Adrenal gland (tissue), 12 donors: ENCODE measurements around the gene FAM234A. TPM values are rescaled to one million over a fixed set of nuclear protein-coding genes. Genes with fewer than 3 reads are reported as not detected.
A peak's percentile ranks its signal among the peaks of the same experiment; 100 is the strongest.

Source experiments
- DNase-seq, 7 donors: peaks; one replicate each; pipeline ENCODE4 v3.0.0-alpha.2; 2019 to 2020
- H3K27ac ChIP-seq, 5 donors: fragments of 200-600 bp; sonication (generic) in 4 of 5; 1 replicate in 3 of 5; 2 replicates in 2 of 5; pipeline versions ENCODE4 v1.5.1 to v1.8.0; 2016 to 2020; ENCODE audit warnings: mild to moderate bottlenecking in 1 of 5
- H3K27me3 ChIP-seq: fragments of 200-600 bp; 2 replicates; pipeline ENCODE4 v1.8.0; 2021
- H3K36me3 ChIP-seq, 2 donors: fragments of 200-600 bp; replicated peaks in 1 of 2; 1 replicate in 1 of 2; 2 replicates in 1 of 2; pipeline versions ENCODE4 v1.5.1 to v1.8.0; 2018 to 2022
- H3K4me1 ChIP-seq, 2 donors: fragments of 200-600 bp; replicated peaks in 1 of 2; 1 replicate in 1 of 2; 2 replicates in 1 of 2; pipeline versions ENCODE4 v1.5.1 to v1.8.0; 2018 to 2021
- H3K4me3 ChIP-seq, 4 donors: fragments of 200-600 bp; sonication (generic) in 3 of 4; one replicate each; pipeline ENCODE4 v1.5.1; 2016 to 2018
- H3K9me3 ChIP-seq, 3 donors: fragments of 200-600 bp; sonication (generic) in 1 of 3; replicated peaks in 1 of 3; 1 replicate in 2 of 3; 2 replicates in 1 of 3; pipeline versions ENCODE4 v1.5.1 to v1.8.0; 2016 to 2021
- POLR2A ChIP-seq, 2 donors: fragments of 450-650 bp; IDR thresholded peaks; one replicate each; pipeline ENCODE4 v1.6.1; 2017; ENCODE audit warnings: antibody characterized with exemption in 2 of 2, mild to moderate bottlenecking in 2 of 2, moderate library complexity in 1 of 2
- WGBS, 4 donors: extraction: QIAGEN DNeasy Blood & Tissue Kit in 2 of 4; methylation state at CpG; one replicate each; pipeline versions ENCODE4 v1.1.5 to v1.1.7; 2013 to 2017; 5-methylcytosine and 5-hydroxymethylcytosine counted together
- intact Hi-C, 2 donors: fragments of 100-400 bp; cut with DNase I; formaldehyde crosslinking; loops; one replicate each; pipeline versions ENCODE4 v1.14.1 to v1.15.0; 2022 to 2023
- polyA plus RNA-seq, 3 donors: library from polyadenylated mRNA; stranded (reverse); fragments of 200-250 nt in 2 of 3; fragments of 350-450 nt in 1 of 3; fragmentation: Illumina TruSeq in 1 of 3; extraction: RNeasy Lipid Tissue Mini Kit (QIAGEN cat#74804) in 1 of 3; gene quantifications; one replicate each; pipeline ENCODE4 v1.2.3, GENCODE V29; 2013 to 2014
- total RNA-seq, 9 donors: library from RNA; depleted of rRNA in 4 of 9; stranded (reverse); fragments of >200 nt in 4 of 9; fragments of 120-200 nt in 1 of 9; fragmentation: NEBNext Ultra II Directional in 1 of 9; extraction: Animal tissue kit (Norgen Biotek cat#: 25700) in 1 of 9; gene quantifications; one replicate each; pipeline versions ENCODE4 v1.1.0 to v1.2.4, GENCODE V29; 2013 to 2023
- TF ChIP-seq, protein P1 (sequence below), 6 experiments: fragments of 450-650 bp in 4 of 6; fragments of 200-600 bp in 2 of 6; sonication (generic) in 1 of 6; IDR thresholded peaks; 1 replicate in 5 of 6; 2 replicates in 1 of 6; pipeline versions ENCODE4 v1.5.1 to v1.8.0; 2016 to 2021; ENCODE audit warnings: antibody characterized with exemption in 6 of 6, mild to moderate bottlenecking in 2 of 6, moderate library complexity in 1 of 6
- donor health status: healthy with polysubstance abuse.
- donor health status: Bipolar disorder and iron deficiency.
- donor health status: DM: yes; HTN: yes; CAD: no.
- donor health status: DM: no; HTN: no; CAD: no.
- donor health status: DM: no; HTN: no; CAD: no.
- donor health status: DM: yes; HTN: yes; CAD: no.

FAM234A gene
- total and polyA plus RNA-seq, 12 donors, result 60.2 to 207 (median 97.8) TPM

DNA sequence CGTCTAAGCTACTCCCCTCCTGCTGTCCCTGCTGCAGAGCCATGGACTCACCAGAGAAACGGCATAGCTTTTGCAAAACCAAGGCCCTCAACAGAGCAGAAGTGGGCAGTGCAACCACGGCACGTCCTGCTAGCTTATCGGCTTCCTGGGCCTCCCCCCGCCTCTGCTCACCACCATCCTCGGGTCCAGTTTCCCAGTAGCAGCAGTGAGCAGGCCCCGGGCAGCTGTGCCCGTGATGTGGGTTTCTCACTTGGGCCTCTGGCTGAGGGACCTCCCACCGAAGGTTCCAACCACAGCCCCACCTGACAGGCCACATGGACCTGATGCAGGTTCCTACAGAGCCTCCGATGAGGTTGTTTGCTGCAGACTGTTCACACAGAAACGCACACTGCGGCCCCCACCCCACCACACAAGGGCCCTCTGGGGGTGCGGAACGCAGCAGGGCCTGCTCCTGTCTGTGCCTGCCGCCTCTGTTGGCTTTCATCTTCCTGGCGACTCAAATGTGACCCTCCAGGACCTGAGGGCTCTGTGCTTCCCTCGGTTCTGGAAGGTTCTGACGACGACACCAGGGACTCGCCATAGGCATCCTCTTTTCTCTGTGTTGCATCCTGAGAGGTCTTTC lies 73.2 kb downstream of the FAM234A start:
- no peak for DNase-seq
- 86 to 95% (median 91%) methylated on average over 12 to 21 of the region's 21 CpGs for WGBS, 4 donors
- peak overlapping the region in 1 of 5 donors; percentile 65 for H3K27ac ChIP-seq
- peaks cover 0 to 8% of the 10 kb centered on the region in 2 donors for H3K4me1 ChIP-seq
- peaks cover 0 to 15% of the 10 kb centered on the region in 2 donors for H3K36me3 ChIP-seq
- H3K27me3 ChIP-seq, result no peaks in the 10 kb centered on the region
- intact Hi-C loops, result loop anchor here in 1 of 2 donors (10.0 kb wide), 1 partner anchor 187 kb away; no protein-coding TSS in a partner anchor
- H3K4me3 ChIP-seq, result no peak overlapping the region
- no peaks in the 10 kb centered on the region for H3K9me3 ChIP-seq
- no peak for TF ChIP-seq POLR2A (IDR thresholded peaks at IDR 0.05)
- TF ChIP-seq, protein P1, sequence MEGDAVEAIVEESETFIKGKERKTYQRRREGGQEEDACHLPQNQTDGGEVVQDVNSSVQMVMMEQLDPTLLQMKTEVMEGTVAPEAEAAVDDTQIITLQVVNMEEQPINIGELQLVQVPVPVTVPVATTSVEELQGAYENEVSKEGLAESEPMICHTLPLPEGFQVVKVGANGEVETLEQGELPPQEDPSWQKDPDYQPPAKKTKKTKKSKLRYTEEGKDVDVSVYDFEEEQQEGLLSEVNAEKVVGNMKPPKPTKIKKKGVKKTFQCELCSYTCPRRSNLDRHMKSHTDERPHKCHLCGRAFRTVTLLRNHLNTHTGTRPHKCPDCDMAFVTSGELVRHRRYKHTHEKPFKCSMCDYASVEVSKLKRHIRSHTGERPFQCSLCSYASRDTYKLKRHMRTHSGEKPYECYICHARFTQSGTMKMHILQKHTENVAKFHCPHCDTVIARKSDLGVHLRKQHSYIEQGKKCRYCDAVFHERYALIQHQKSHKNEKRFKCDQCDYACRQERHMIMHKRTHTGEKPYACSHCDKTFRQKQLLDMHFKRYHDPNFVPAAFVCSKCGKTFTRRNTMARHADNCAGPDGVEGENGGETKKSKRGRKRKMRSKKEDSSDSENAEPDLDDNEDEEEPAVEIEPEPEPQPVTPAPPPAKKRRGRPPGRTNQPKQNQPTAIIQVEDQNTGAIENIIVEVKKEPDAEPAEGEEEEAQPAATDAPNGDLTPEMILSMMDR (IDR thresholded peaks at IDR 0.05), result no peak

DNA sequence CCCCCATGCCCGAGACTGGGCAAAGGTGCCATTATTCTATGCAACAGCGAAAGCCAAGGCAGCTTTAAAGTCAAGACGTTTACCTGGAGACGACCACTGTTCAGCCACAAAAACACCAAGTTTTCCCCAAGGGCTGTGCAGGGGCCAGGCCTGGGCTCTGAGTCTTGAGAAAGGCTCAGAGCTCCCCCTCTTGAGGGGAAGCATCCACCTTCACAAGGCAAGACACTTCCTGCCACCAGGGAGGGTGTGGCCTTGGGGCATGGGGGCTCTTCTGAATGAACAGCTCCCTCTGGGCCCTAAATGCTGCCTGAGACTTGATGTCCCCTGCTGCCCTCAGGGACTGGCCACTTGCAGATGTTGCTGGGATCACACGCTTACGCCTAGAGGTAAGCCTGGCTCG lies 74.9 kb downstream of the FAM234A start:
- WGBS, 4 donors, result 79 to 92% (median 86%) methylated on average over 4 to 7 of the region's 7 CpGs
- no peaks in the 10 kb centered on the region for H3K27me3 ChIP-seq
- no peaks in the 10 kb centered on the region for H3K9me3 ChIP-seq
- H3K36me3 ChIP-seq, result peaks cover 0 to 31% of the 10 kb centered on the region in 2 donors
- peaks cover 0 to 8% of the 10 kb centered on the region in 2 donors for H3K4me1 ChIP-seq
- TF ChIP-seq, protein P1 (IDR thresholded peaks at IDR 0.05), result no peak
- TF ChIP-seq POLR2A (IDR thresholded peaks at IDR 0.05), result no peak
- no peak overlapping the region for H3K4me3 ChIP-seq
- no peak for DNase-seq
- intact Hi-C loops, result loop anchor here in 1 of 2 donors (10.0 kb wide), 1 partner anchor 185 kb away; no protein-coding TSS in a partner anchor
- no peak overlapping the region for H3K27ac ChIP-seq

DNA sequence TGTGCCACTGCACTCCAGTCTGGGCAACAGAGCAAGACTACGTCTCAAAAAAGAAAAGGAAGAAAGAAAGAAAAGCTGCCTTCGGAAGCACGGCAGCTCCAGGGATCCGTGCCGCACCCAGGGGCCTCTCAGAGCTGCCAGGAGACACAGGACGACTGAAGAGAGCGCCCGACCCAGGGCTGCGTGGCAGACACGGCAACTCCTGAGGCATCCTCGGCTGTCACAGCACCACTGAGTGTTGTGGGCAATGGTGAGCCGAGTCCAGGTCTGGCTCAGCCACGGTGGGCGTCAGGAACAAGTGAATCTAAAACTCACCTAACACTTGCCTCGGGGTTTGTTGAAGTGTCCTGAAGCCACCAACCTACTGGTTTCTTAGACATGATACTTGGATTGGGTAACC lies 77.1 kb downstream of the FAM234A start:
- H3K27ac ChIP-seq, result no peak overlapping the region
- H3K9me3 ChIP-seq, result no peaks in the 10 kb centered on the region
- no peak overlapping the region for H3K4me3 ChIP-seq
- peaks cover 0 to 3% of the 10 kb centered on the region in 2 donors for H3K4me1 ChIP-seq
- DNase-seq, result no peak
- H3K36me3 ChIP-seq, result peaks cover 0 to 32% of the 10 kb centered on the region in 2 donors
- no peak for TF ChIP-seq POLR2A (IDR thresholded peaks at IDR 0.05)
- TF ChIP-seq, protein P1 (IDR thresholded peaks at IDR 0.05), result no peak
- no peaks in the 10 kb centered on the region for H3K27me3 ChIP-seq
- 87 to 96% (median 94%) methylated on average over 11 to 15 of the region's 15 CpGs for WGBS, 4 donors
- intact Hi-C loops, result no loop called here

DNA sequence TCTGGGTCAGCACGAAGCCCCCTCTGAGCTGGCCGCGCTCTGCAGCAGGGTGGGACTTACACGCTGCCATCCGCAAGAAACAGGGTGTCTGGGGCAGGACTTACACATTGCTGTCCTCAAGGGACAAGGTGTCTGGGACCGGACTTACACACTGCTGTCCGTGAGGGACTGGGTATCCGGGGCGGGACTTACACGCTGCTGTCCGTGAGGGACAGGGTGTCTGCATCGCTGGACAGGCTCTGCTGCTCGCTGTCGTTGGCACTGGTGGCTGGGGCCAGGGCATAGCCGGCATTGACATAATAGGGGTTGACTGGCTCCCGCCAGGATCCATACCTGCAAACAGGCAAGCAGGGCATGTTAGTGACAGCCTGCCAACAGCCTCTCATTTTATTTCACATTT lies 79.7 kb downstream of the FAM234A start:
- intact Hi-C loops, result no loop called here
- no peaks in the 10 kb centered on the region for H3K27me3 ChIP-seq
- H3K9me3 ChIP-seq, result no peaks in the 10 kb centered on the region
- TF ChIP-seq, protein P1 (IDR thresholded peaks at IDR 0.05), result no peak
- no peak for TF ChIP-seq POLR2A (IDR thresholded peaks at IDR 0.05)
- H3K4me1 ChIP-seq, result no peaks in the 10 kb centered on the region
- H3K27ac ChIP-seq, result no peak overlapping the region
- H3K4me3 ChIP-seq, result no peak overlapping the region
- H3K36me3 ChIP-seq, result peaks cover 0 to 27% of the 10 kb centered on the region in 2 donors
- WGBS, 4 donors, result 87 to 95% (median 90%) methylated on average over 9 to 16 of the region's 16 CpGs
- DNase-seq, result no peak
